HEK293 (cell line): Measurements from ENCODE around the gene IL17REL.

Source experiments
- RBAK ChIP-seq: fragments of 450-650 bp; formaldehyde crosslinking; IDR thresholded peaks from 2 replicates; pipeline ENCODE4 v1.5.1; 2016; ENCODE audit warnings: missing biosample characterization, missing genetic modification characterization
- ZBTB1 ChIP-seq: fragments of 450-650 bp; formaldehyde crosslinking; IDR thresholded peaks from 2 replicates; pipeline ENCODE4 v1.5.1; 2016; ENCODE audit warnings: missing biosample characterization, missing genetic modification characterization
- ZBTB20 ChIP-seq: fragments of 450-650 bp; formaldehyde crosslinking; IDR thresholded peaks from 2 replicates; pipeline ENCODE4 v1.5.1; 2016; ENCODE audit warnings: missing biosample characterization, missing genetic modification characterization
- ZNF23 ChIP-seq: fragments of 450-650 bp; formaldehyde crosslinking; IDR thresholded peaks from 2 replicates; pipeline ENCODE4 v1.5.1; 2016; ENCODE audit warnings: missing biosample characterization, missing genetic modification characterization, borderline replicate concordance
- ZNF629 ChIP-seq: fragments of 450-650 bp; formaldehyde crosslinking; IDR thresholded peaks from 2 replicates; pipeline ENCODE4 v1.5.1; 2017; ENCODE audit warnings: missing biosample characterization, missing genetic modification characterization
- ZSCAN30 ChIP-seq: fragments of 450-650 bp; IDR thresholded peaks from 2 replicates; pipeline ENCODE4 v1.5.1; 2018; ENCODE audit warnings: missing biosample characterization, mild to moderate bottlenecking, missing genetic modification characterization, moderate library complexity
- TF ChIP-seq, protein P1 (sequence below): fragments of 450-650 bp; formaldehyde crosslinking; IDR thresholded peaks from 2 replicates; pipeline ENCODE4 v1.5.1; 2016; ENCODE audit warnings: missing biosample characterization, missing genetic modification characterization
- TF ChIP-seq, protein P2 (sequence below): fragments of 450-650 bp; formaldehyde crosslinking; IDR thresholded peaks from 2 replicates; pipeline ENCODE4 v1.5.1; 2016; ENCODE audit warnings: missing biosample characterization, missing genetic modification characterization

DNA sequence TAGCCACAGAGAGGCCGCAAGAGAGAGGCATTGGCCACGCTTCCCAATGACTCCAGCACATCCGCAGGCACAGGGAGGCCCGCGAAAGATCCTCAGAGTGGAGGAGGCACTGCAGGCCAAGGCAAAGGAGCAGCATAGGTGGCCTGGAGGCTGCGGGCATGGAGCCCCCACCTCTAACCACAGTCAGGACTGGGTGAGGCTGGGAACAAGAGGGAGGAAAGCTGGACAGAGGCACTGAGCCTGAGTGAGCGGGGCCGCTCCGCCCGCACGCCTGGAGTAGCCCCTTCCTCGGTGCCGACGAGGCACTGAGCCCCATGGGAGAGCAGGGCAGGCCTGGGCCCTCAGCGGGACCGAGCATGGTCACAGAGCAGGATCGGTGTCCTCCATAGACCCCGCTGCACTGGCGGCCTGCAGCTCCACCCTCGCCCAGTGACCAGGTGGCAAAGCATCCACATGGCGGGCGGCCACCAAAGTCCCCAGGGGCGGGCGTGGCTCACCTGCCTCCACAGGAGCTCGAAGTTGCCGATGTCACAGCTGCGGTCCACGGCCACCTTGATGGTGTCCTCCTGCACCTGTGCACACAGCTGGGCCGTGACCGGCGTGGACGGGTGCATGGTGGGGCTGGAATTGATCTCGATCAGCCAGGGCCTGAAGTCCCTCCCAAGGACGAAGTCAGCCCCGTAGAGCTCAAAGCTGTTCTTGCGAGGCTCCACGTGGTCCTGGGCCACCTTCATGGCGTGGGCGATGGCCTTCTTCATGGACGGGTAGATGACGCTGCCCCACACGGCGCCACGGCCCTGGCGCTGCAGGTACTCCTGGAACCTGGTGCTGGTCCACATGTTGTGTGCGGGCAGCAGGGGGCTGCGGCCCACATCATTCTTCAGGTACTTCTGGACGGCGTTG lies 18.9 kb upstream of the IL17REL start:
- TF ChIP-seq ZNF23 (no peak), ZBTB1 (tag by site-specific recombination) (no peak), ZNF629 (tag by site-specific recombination) (no peak), ZBTB20 (tag by site-specific recombination) (no peak), RBAK (no peak), ZSCAN30 (no peak)
- TF ChIP-seq, protein P1, sequence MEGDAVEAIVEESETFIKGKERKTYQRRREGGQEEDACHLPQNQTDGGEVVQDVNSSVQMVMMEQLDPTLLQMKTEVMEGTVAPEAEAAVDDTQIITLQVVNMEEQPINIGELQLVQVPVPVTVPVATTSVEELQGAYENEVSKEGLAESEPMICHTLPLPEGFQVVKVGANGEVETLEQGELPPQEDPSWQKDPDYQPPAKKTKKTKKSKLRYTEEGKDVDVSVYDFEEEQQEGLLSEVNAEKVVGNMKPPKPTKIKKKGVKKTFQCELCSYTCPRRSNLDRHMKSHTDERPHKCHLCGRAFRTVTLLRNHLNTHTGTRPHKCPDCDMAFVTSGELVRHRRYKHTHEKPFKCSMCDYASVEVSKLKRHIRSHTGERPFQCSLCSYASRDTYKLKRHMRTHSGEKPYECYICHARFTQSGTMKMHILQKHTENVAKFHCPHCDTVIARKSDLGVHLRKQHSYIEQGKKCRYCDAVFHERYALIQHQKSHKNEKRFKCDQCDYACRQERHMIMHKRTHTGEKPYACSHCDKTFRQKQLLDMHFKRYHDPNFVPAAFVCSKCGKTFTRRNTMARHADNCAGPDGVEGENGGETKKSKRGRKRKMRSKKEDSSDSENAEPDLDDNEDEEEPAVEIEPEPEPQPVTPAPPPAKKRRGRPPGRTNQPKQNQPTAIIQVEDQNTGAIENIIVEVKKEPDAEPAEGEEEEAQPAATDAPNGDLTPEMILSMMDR = no peak
- TF ChIP-seq, protein P2, sequence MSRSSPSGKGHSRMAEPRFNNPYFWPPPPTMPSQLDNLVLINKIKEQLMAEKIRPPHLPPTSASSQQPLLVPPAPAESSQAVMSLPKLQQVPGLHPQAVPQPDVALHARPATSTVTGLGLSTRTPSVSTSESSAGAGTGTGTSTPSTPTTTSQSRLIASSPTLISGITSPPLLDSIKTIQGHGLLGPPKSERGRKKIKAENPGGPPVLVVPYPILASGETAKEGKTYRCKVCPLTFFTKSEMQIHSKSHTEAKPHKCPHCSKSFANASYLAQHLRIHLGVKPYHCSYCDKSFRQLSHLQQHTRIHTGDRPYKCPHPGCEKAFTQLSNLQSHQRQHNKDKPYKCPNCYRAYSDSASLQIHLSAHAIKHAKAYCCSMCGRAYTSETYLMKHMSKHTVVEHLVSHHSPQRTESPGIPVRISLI = no peak
